Neural progenitor cell (in vitro differentiated cells): ENCODE results near the gene CFAP53. TPM values are rescaled to one million over a fixed set of nuclear protein-coding genes. Genes with fewer than 3 reads are reported as not detected.
A peak's percentile ranks its signal among the peaks of the same experiment; 100 is the strongest.

Experiments
- DNase-seq: peaks from one replicate; pipeline ENCODE4 v3.0.0-alpha.2; 2016; ENCODE audit warnings: low spot score
- H2AFZ ChIP-seq: fragments of 200-600 bp; sonication (generic); replicated peaks from 2 replicates; pipeline ENCODE4 v1.6.1; 2016; ENCODE audit warnings: antibody characterized with exemption
- H3F3A ChIP-seq: fragments of 200-600 bp; sonication (generic); 2 replicates; pipeline ENCODE4 v1.6.1; 2016; ENCODE audit warnings: antibody characterized with exemption, low read depth
- H3K27ac ChIP-seq: fragments of 200-600 bp; sonication (generic); 2 replicates; pipeline ENCODE4 v1.5.1; 2016; ENCODE audit warnings: mild to moderate bottlenecking
- H3K27me3 ChIP-seq: fragments of 200-600 bp; sonication (generic); 2 replicates; pipeline ENCODE4 v1.6.1; 2016; ENCODE audit warnings: mild to moderate bottlenecking, moderate library complexity
- H3K36me3 ChIP-seq: fragments of 200-600 bp; sonication (generic); 2 replicates; pipeline ENCODE4 v1.5.1; 2016
- H3K4me1 ChIP-seq: fragments of 200-600 bp; sonication (generic); 2 replicates; pipeline ENCODE4 v1.6.1; 2016; ENCODE audit warnings: mixed run types
- H3K4me2 ChIP-seq: fragments of 200-600 bp; sonication (generic); 2 replicates; pipeline ENCODE4 v1.6.1; 2016
- H3K4me3 ChIP-seq: fragments of 200-600 bp; sonication (generic); 2 replicates; pipeline ENCODE4 v1.5.1; 2016
- H3K79me2 ChIP-seq: fragments of 200-600 bp; sonication (generic); 2 replicates; pipeline ENCODE4 v1.6.1; 2016; ENCODE audit warnings: low read depth
- H3K9ac ChIP-seq: fragments of 200-600 bp; sonication (generic); 2 replicates; pipeline ENCODE4 v1.6.1; 2016
- H3K9me3 ChIP-seq: fragments of 200-600 bp; sonication (generic); 2 replicates; pipeline ENCODE4 v1.5.1; 2016; ENCODE audit warnings: low read depth
- H4K20me1 ChIP-seq: fragments of 200-600 bp; sonication (generic); 2 replicates; pipeline ENCODE4 v1.6.1; 2016; ENCODE audit warnings: low read depth
- H3K27ac Mint-ChIP-seq: 3 replicates; pipeline ENCODE4 v1.8.0; 2021; ENCODE audit warnings: mixed read lengths
- H3K27me3 Mint-ChIP-seq: 2 replicates; pipeline ENCODE4 v1.8.0; 2022; ENCODE audit warnings: low read depth, mild to moderate bottlenecking, inconsistent platforms, moderate library complexity, mixed read lengths; ENCODE audit not compliant: insufficient read depth
- H3K36me3 Mint-ChIP-seq: 3 replicates; pipeline ENCODE4 v1.8.0; 2021; ENCODE audit warnings: mixed read lengths
- H3K4me1 Mint-ChIP-seq: 3 replicates; pipeline ENCODE4 v1.8.0; 2021; ENCODE audit warnings: mixed read lengths
- H3K4me3 Mint-ChIP-seq: 3 replicates; pipeline ENCODE4 v1.8.0; 2021; ENCODE audit warnings: mild to moderate bottlenecking, moderate library complexity, mixed read lengths
- H3K9me3 Mint-ChIP-seq: 3 replicates; pipeline ENCODE4 v1.8.0; 2020; ENCODE audit warnings: mixed read lengths
- CTCF ChIP-seq: fragments of 200-600 bp; sonication (generic); IDR thresholded peaks from 2 replicates; pipeline ENCODE4 v1.5.1; 2017; ENCODE audit warnings: antibody characterized with exemption, mild to moderate bottlenecking
- EZH2 ChIP-seq: fragments of 200-600 bp; sonication (generic); IDR thresholded peaks from 2 replicates; pipeline ENCODE4 v1.6.1; 2017; ENCODE audit warnings: antibody characterized with exemption, mild to moderate bottlenecking, moderate library complexity
- EZH2phosphoT487 ChIP-seq: fragments of 200-600 bp; sonication (generic); IDR thresholded peaks from 2 replicates; pipeline ENCODE4 v1.6.1; 2017; ENCODE audit warnings: antibody characterized with exemption
- total RNA-seq: library from RNA; depleted of rRNA; stranded (reverse); fragments of >200 nt; gene quantifications from 2 replicates; pipeline ENCODE4 v1.2.3, GENCODE V29; 2015; ENCODE audit warnings: low replicate concordance

Gene CFAP53
- total RNA-seq, 1 donor from 2014 or later, result 0.36 TPM

DNA sequence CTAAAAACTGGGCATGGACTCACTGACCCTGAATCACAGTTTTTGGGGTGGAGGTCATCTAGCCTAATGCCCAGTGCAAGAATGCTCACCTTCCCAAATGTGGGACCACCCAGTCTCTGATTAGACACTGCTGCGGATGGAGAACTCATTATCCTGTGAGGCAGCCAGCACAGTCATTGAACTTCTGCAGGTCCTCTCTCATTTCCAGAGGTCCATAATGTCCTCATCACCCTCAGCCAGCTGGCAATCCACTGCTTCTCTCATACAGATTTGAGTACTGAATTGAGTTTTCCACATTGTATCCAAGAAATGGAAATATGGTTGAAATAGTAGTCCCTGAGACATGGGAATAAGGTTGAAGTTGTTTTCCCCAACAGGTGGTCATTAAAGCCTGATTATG lies 66.4 kb downstream of the CFAP53 start:
- peaks cover 52% of the 10 kb centered on the region for H3K27me3 ChIP-seq

DNA sequence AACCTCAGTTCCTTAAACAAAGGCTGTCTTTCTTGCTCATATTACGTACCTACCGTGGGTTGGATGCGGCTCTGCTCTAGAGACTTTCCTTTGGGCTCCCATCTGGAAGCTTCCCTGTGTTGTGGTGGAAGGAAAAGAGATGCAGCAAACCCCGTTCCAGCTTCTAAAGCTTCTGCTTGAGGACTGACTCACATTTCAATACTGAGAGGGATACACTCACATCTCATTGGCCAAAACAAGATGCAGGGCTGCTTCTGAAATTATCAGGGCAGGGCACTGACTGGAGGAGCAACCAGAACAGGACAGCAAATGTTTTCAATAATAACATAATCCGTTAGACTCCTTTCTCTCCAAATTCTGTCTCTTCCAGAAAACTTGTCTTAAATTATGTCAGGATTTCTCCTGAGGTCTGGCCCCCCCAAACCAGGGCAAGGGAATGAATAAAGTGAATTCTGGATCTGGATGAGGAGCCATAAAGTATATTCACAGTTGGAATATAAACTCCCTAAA lies 66.9 kb downstream of the CFAP53 start:
- H3K36me3 ChIP-seq, result no peaks in the 10 kb centered on the region
- DNase-seq, result no peak
- Mint-ChIP-seq H3K27me3 (peaks cover 20% of the 10 kb centered on the region), H3K27ac (no peak overlapping the region), H3K9me3 (peaks cover 5% of the 10 kb centered on the region), H3K4me3 (no peak overlapping the region), H3K4me1 (peaks cover 12% of the 10 kb centered on the region), H3K36me3 (no peaks in the 10 kb centered on the region)
- peaks cover 5% of the 10 kb centered on the region for H3K4me1 ChIP-seq
- no peaks in the 10 kb centered on the region for H4K20me1 ChIP-seq
- peaks cover 56% of the 10 kb centered on the region for H3K27me3 ChIP-seq
- H3K9ac ChIP-seq, result no peak overlapping the region
- H3F3A ChIP-seq, result no peaks in the 10 kb centered on the region
- H3K4me3 ChIP-seq, result no peak overlapping the region
- H3K4me2 ChIP-seq, result no peak overlapping the region
- H3K79me2 ChIP-seq, result no peaks in the 10 kb centered on the region
- no peak overlapping the region for H3K27ac ChIP-seq
- H3K9me3 ChIP-seq, result no peaks in the 10 kb centered on the region
- TF ChIP-seq EZH2phosphoT487 (no peak), CTCF (no peak), EZH2 (no peak)
- no peak overlapping the region for H2AFZ ChIP-seq

More for the DNA sequence above, 66.4 kb downstream of the CFAP53 start:
- Histone ChIP-seq H3K27ac (no peak overlapping the region), H3K9me3 (no peaks in the 10 kb centered on the region), H3K9ac (no peak overlapping the region), H2AFZ (no peak overlapping the region), H4K20me1 (no peaks in the 10 kb centered on the region), H3F3A (no peaks in the 10 kb centered on the region), H3K4me1 (peaks cover 5% of the 10 kb centered on the region), H3K79me2 (no peaks in the 10 kb centered on the region), H3K36me3 (no peaks in the 10 kb centered on the region), H3K4me3 (no peak overlapping the region), H3K4me2 (no peak overlapping the region)
- DNase-seq, result no peak
- Mint-ChIP-seq H3K4me1 (peaks cover 12% of the 10 kb centered on the region), H3K36me3 (no peaks in the 10 kb centered on the region), H3K4me3 (no peak overlapping the region), H3K27me3 (peaks cover 20% of the 10 kb centered on the region), H3K9me3 (peaks cover 5% of the 10 kb centered on the region), H3K27ac (no peak overlapping the region)
- TF ChIP-seq EZH2 (no peak), EZH2phosphoT487 (no peak), CTCF (no peak)

DNA sequence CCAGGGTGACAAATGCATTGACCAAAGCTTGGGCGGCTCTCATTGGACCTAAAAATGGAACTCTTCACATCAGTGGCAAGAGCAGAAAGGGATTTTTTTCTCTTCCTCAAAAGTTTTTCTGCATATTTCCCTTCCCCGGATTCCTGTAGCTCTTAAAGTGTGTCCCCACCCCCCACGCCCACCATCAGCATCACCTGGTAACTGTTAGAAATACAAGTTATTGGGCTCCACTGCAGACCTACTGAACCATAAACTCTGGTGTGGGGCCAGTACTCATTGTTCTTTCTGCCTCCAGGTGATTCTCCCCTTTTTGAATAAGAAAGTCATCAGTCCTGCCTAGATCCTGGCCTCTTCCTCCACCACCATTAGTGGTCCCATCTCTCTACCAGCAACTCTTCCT lies 70.0 kb downstream of the CFAP53 start:
- H3K27me3 Mint-ChIP-seq, result peaks cover 37% of the 10 kb centered on the region
- no peaks in the 10 kb centered on the region for H3F3A ChIP-seq

More for the DNA sequence above, 70.0 kb downstream of the CFAP53 start:
- Histone ChIP-seq H3K9me3 (no peaks in the 10 kb centered on the region), H2AFZ (no peak overlapping the region), H3K36me3 (no peaks in the 10 kb centered on the region), H3K79me2 (no peaks in the 10 kb centered on the region), H3K4me1 (peaks cover 14% of the 10 kb centered on the region), H3K9ac (no peak overlapping the region), H3K4me3 (no peak overlapping the region), H4K20me1 (peaks cover 23% of the 10 kb centered on the region), H3K4me2 (no peak overlapping the region), H3K27me3 (peaks cover 70% of the 10 kb centered on the region), H3K27ac (no peak overlapping the region)
- no peak overlapping the region for H3K27ac Mint-ChIP-seq
- peaks cover 9% of the 10 kb centered on the region for H3K4me1 Mint-ChIP-seq
- TF ChIP-seq EZH2phosphoT487 (no peak), CTCF (no peak), EZH2 (no peak)
- no peaks in the 10 kb centered on the region for H3K36me3 Mint-ChIP-seq
- no peak for DNase-seq
- peak overlapping the region; percentile 79 for H3K4me3 Mint-ChIP-seq
- H3K9me3 Mint-ChIP-seq, result peaks cover 5% of the 10 kb centered on the region
